D721Med (cell line): ENCODE measurements around the gene CNTFR.

Experiments used
- DNase-seq: peaks from one replicate; pipeline ENCODE4 v3.0.0; 2011; ENCODE audit warnings: low spot score; ENCODE audit not compliant: insufficient read length
- FAIRE-seq: peaks from 2 replicates; lab custom pipeline; 2011; peaks lifted over from hg19 to GRCh38; lab: Jason Lieb, UNC
- CTCF ChIP-seq: IDR thresholded peaks from 2 replicates; pipeline ENCODE4 v1.5.1; 2012; ENCODE audit warnings: mild to moderate bottlenecking, control low read depth; ENCODE audit not compliant: insufficient read depth; ENCODE audit errors: missing control alignments

CNTFR gene

GRCh38 chr9:34627716-34628655, 38.5 kb upstream of the CNTFR start:
- TF ChIP-seq CTCF, result no peak
- DNase-seq (no peak), FAIRE-seq (no peak)

- no peak for DNase-seq
- no peak for TF ChIP-seq CTCF
- no peak for FAIRE-seq
These were observed 35.6 kb upstream of the CNTFR start for GRCh38 chr9:34625186-34625486.

GRCh38 chr9:34624475-34625185, 35.1 kb upstream of the CNTFR start:
- TF ChIP-seq CTCF, result no peak
- no peak for FAIRE-seq
- DNase-seq, result no peak

- no peak for FAIRE-seq
- DNase-seq, result no peak
- no peak for TF ChIP-seq CTCF
These were observed 34.1 kb upstream of the CNTFR start for GRCh38 chr9:34623374-34624235.

- no peak for TF ChIP-seq CTCF
- DNase-seq (peak; percentile 96), FAIRE-seq (peak; percentile 88)
These were observed 30.8 kb upstream of the CNTFR start, which contains the start of gene DCTN3 for GRCh38 chr9:34620061-34620994. Gene DCTN3 (minus strand): TSS chr9:34620495. CDS start chr9:34620464, 31 bp downstream.

- no peak for FAIRE-seq
- no peak for DNase-seq
- TF ChIP-seq CTCF, result no peak
These were observed 25.6 kb upstream of the CNTFR start for GRCh38 chr9:34615132-34615531.
